Measurements from ENCODE around the gene KRT17. TPM values are rescaled to one million over a fixed set of nuclear protein-coding genes. Genes with fewer than 3 reads are reported as not detected.
"Not testable (repeated sequence)": the region's sequence is repeated elsewhere in the genome, so short reads cannot be mapped to it uniquely, and the experiment has no call there.

The KRT17 gene
- total and polyA plus RNA-seq, 12 donors: 0.39 to 1.3 (median 0.55) TPM; not detected in 7

GRCh38 chr17:41610061-41610517 is 14.3 kb downstream of the KRT17 start:
- H3K9me3 ChIP-seq (replicated peaks in 1 of 3); H3K36me3 ChIP-seq (replicated peaks in 1 of 2); H3K27me3 ChIP-seq; H3K4me1 ChIP-seq (replicated peaks in 1 of 2); intact Hi-C loops (cut with DNase I); H3K4me3 ChIP-seq; H3K27ac ChIP-seq; DNase-seq: not testable (repeated sequence)
- TF ChIP-seq CTCF (IDR thresholded peaks at IDR 0.05): peak in 1 of 6 experiments; percentile 21
- WGBS, 4 donors: 19 to 25% (median 24%) methylated on average over 7 to 10 of the region's 10 CpGs

- intact Hi-C loops (cut with DNase I); H3K9me3 ChIP-seq (replicated peaks in 1 of 3); H3K27me3 ChIP-seq; H3K36me3 ChIP-seq (replicated peaks in 1 of 2); DNase-seq; H3K27ac ChIP-seq; H3K4me3 ChIP-seq; H3K4me1 ChIP-seq (replicated peaks in 1 of 2): not testable (repeated sequence)
- WGBS, 4 donors: 63 to 84% (median 74%) methylated on average over 4 of the region's 4 CpGs
Observed at GRCh38 chr17:41606930-41607329, 17.4 kb downstream of the KRT17 start.

GRCh38 chr17:41602524-41602923 is 21.9 kb downstream of the KRT17 start:
- Histone ChIP-seq H3K9me3 (replicated peaks in 1 of 3) (peaks cover 0 to 9% (median 0%) of the 10 kb centered on the region in 3 donors), H3K4me3 (no peak overlapping the region), H3K4me1 (replicated peaks in 1 of 2) (no peaks in the 10 kb centered on the region), H3K36me3 (replicated peaks in 1 of 2) (no peaks in the 10 kb centered on the region), H3K27me3 (no peaks in the 10 kb centered on the region), H3K27ac (no peak overlapping the region)
- WGBS, 4 donors: 57 to 82% (median 64%) methylated on average over 2 of the region's 2 CpGs
- no peak for DNase-seq
- no peak for TF ChIP-seq CTCF (IDR thresholded peaks at IDR 0.05)
- TF ChIP-seq POLR2A (IDR thresholded peaks at IDR 0.05): no peak
- intact Hi-C loops (cut with DNase I): no loop called here

GRCh38 chr17:41600318-41600717 is 24.1 kb downstream of the KRT17 start:
- H3K9me3 ChIP-seq (replicated peaks in 1 of 3): no peaks in the 10 kb centered on the region
- H3K36me3 ChIP-seq (replicated peaks in 1 of 2): no peaks in the 10 kb centered on the region
- DNase-seq: no peak
- H3K4me3 ChIP-seq: no peak overlapping the region
- H3K4me1 ChIP-seq (replicated peaks in 1 of 2): no peaks in the 10 kb centered on the region
- TF ChIP-seq POLR2A (IDR thresholded peaks at IDR 0.05): no peak
- TF ChIP-seq CTCF (IDR thresholded peaks at IDR 0.05): no peak
- no peak overlapping the region for H3K27ac ChIP-seq
- no peaks in the 10 kb centered on the region for H3K27me3 ChIP-seq
- WGBS, 4 donors: 70 to 76% (median 74%) methylated on average over 4 of the region's 4 CpGs
- intact Hi-C loops (cut with DNase I): no loop called here

GRCh38 chr17:41599680-41600079 is 24.7 kb downstream of the KRT17 start:
- TF ChIP-seq CTCF (IDR thresholded peaks at IDR 0.05): no peak
- no peak for TF ChIP-seq POLR2A (IDR thresholded peaks at IDR 0.05)
- Histone ChIP-seq H3K27ac (no peak overlapping the region), H3K4me3 (no peak overlapping the region), H3K27me3 (no peaks in the 10 kb centered on the region), H3K4me1 (replicated peaks in 1 of 2) (no peaks in the 10 kb centered on the region), H3K9me3 (replicated peaks in 1 of 3) (no peaks in the 10 kb centered on the region), H3K36me3 (replicated peaks in 1 of 2) (no peaks in the 10 kb centered on the region)
- intact Hi-C loops (cut with DNase I): no loop called here
- DNase-seq: no peak
- WGBS, 4 donors: 63 to 100% (median 70%) methylated on average over 1 of the region's 1 CpG

Data from adrenal gland (tissue), 12 donors.